Putamen (tissue), 1 donor: ENCODE measurements around the gene FAM107A.

Experiments
- DNase-seq: peaks from one replicate; pipeline ENCODE4 v3.0.0-alpha.2; 2016; ENCODE audit warnings: low spot score

The FAM107A gene

GRCh38 chr3:58577269-58577821, at the start of gene FAM107A:
Gene FAM107A (minus strand): TSS chr3:58577391. CDS start chr3:58569860, 7,531 bp downstream.
- DNase-seq: peak; percentile 53

- no peak for DNase-seq
These were observed 48.1 kb upstream of the FAM107A start for GRCh38 chr3:58625196-58625824.

- DNase-seq: no peak
These were observed 47.4 kb upstream of the FAM107A start for GRCh38 chr3:58624550-58624949.

- DNase-seq: no peak
These were observed 46.8 kb upstream of the FAM107A start for GRCh38 chr3:58623961-58624360.

- DNase-seq: no peak
These were observed 46.3 kb upstream of the FAM107A start for GRCh38 chr3:58623478-58623877.

DNA sequence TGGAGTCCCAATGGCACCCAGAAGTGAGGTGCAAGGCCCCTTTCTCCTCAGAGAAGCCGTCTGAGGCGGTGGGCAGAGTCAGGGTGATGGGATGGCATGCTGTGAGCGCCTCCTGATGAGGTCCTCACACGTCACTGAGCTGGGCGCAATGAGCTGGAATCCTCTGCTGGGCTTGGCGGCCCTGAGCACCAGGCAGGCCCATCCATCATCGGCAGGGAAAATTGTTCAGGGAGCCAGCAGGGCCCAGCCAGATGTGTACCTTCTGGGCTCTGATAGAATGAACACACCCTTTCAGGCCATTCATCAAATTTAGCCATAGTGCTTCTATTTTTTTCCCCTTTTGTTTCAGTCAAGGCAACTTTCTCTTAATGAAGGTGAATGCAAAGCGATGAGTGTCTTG, 45.7 kb upstream of the FAM107A start:
- no peak for DNase-seq

DNA sequence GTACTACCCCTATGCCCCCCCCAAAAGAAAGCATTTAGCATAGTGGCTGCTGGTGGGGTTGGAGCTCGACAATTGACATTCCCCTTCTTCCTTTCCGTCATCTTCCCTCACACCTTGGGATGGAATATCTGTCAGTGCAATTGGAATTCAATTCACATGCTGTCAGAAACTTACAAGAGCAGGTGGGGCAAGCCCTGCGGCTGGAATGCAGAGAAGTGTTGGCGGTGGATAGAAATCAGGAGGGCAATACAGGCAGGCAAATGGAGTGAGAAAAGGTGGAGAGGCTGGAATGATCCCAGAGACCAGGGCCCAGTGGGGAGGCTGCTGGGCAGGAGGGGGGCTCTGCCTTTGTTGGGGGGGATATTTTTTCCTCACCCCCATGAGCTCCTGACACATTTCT, 45.2 kb upstream of the FAM107A start:
- no peak for DNase-seq

DNA sequence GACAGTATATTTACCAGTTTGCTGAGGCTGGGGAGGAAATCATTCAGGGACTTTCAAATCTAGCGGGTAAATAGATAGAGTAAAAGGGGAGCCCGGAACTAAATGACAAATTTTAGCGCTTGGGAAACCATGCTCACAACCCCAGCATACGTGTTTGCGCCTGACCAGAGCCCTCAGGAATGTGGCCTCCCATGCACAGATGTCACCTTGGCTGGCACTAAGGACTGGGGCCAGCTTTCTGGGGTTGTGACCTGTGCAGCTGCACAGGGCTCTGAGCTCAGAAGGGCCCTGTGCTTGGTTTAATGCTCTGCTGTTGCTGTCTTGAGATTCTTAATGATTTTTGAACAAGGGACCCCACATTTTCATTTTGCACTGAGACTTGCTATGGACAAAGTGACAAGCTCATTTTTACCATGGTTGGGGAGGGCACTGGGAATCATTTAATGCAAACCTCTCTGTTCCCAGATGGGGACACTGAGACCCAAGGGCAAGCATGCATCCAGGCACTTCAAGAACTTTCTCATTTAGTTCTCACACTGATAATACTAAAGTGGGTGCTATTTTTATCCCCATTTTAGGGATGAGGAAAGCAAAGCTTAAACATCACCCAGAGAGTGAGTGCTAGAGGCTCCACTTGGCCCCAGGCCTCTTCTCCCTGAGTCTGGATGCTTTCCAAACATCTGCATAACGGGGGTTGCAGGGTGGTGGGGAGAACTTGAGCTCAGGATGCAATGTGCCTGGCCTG, 44.1 kb upstream of the FAM107A start:
- DNase-seq: no peak

GRCh38 chr3:58620421-58620820, 43.2 kb upstream of the FAM107A start:
- DNase-seq: no peak

GRCh38 chr3:58617338-58617761, 40.2 kb upstream of the FAM107A start:
- DNase-seq: no peak

GRCh38 chr3:58613236-58614132, 36.3 kb upstream of the FAM107A start:
- DNase-seq: no peak

DNA sequence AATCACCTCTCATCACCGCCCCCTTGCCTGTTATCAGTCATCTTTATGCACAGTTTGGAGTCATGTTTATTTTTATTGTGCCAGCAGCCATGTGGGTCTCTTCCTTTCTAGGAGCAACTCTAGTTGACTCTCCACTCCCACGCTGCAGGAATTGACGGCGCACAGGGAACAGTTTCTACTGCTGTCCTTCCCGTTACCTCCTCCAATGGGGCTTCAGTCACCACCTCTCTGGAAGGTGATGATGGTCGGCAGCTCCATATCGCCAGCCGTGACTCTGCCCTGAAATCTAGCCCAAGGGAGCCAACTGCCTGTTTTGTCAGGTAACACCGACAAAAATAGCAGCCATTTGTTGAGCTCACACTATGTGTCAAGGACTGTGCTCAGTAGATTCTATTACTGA, 35.6 kb upstream of the FAM107A start:
- no peak for DNase-seq

GRCh38 chr3:58609990-58610389, 32.8 kb upstream of the FAM107A start:
- DNase-seq: no peak

GRCh38 chr3:58608648-58609047, 31.5 kb upstream of the FAM107A start:
- DNase-seq: peak; percentile 44

DNA sequence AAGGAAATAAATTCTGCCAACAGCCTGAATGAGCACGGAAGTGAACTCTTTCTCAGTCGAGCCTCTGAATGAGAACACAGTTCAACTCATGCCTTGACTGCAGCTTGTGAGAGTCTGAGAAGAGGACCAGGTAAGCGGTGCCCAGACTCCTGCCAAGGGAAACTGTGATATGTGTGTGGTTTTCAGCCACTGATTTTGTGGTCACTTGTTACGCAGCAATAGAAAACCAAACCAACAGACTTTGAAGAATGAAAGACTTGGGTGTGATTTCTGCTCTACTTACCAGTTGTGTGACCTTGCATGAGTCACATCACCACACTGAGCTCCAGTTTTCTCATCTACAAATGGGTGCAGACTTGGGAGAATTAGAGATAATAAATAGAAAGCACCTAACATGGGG, 30.6 kb upstream of the FAM107A start:
- DNase-seq: no peak

DNA sequence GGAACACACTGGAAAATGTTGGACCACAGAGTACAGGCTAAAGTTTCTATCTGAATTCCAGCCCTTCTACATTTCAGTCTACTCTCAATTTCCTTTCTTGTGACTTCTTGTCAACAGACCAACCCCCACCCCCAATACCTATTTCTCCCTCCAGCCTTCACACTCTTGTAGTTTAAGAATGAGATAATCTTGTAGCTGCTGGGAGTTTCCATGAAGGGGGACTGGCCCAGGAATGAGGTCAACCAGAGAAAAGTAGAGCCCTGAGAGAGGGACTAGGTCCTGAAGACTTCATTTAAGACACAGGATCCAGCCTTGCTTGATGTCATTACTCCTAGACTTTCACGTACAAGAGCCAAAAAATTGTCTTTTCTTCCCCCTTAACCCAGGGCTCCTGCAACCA, 29.5 kb upstream of the FAM107A start:
- DNase-seq: no peak

GRCh38 chr3:58604031-58604430, 26.8 kb upstream of the FAM107A start:
- DNase-seq: peak; percentile 58

DNA sequence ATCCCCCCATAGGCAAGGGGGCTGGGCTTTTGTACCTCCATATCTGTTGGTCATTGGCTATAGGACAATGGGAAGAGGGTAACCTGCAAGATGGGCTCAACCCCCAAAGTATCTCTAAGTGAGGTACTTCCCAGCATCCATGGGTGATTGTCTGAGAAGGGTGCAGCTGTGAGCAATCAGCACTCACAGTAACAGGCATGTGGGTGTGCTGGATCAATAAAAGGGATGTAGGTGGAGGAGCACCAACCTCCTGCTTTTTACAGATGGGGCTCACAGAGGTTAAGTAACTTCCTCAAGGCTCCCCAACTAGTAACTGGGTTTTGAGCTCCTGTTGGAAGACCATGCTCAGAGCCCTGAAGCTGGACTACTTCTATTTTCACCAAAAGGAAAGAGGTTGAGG, 26.4 kb upstream of the FAM107A start:
- DNase-seq: peak; percentile 64

- no peak for DNase-seq
These were observed 20.6 kb upstream of the FAM107A start for GRCh38 chr3:58597770-58598310.

GRCh38 chr3:58596834-58597518, 19.8 kb upstream of the FAM107A start:
- no peak for DNase-seq

GRCh38 chr3:58594117-58594516, 16.9 kb upstream of the FAM107A start:
- no peak for DNase-seq
